T follicular helper cell (primary cell): Measurements from ENCODE around the gene ERC2.

ENCODE experiments used
- DNase-seq: peaks from one replicate; pipeline ENCODE4 v3.0.0-alpha.2; 2020; ENCODE audit warnings: low read depth

ERC2 gene

DNA sequence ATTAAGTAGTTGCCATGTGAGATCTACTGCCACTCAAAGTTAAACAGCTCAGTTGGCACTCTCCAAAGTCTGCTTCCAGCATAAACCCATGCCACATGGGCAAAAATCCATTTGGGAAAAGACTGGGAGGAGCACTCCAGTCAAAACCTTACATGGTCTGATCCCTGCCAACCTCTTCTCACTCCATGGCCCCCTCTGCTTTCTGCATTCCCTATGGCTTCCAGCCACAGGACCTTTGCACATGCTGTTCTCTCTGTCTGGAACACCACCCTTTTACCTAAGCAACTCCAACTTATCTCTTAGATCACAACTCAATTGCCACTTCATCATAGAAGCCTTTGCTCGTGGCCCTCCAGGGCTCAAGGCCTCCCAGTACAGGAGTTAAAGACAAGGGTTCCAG is 910.7 kb downstream of the ERC2 start:
- DNase-seq: no peak

GRCh38 chr3:55556619-55557537 is 911.4 kb downstream of the ERC2 start:
- DNase-seq: no peak

GRCh38 chr3:55555873-55556618 is 912.2 kb downstream of the ERC2 start:
- DNase-seq: no peak

DNA sequence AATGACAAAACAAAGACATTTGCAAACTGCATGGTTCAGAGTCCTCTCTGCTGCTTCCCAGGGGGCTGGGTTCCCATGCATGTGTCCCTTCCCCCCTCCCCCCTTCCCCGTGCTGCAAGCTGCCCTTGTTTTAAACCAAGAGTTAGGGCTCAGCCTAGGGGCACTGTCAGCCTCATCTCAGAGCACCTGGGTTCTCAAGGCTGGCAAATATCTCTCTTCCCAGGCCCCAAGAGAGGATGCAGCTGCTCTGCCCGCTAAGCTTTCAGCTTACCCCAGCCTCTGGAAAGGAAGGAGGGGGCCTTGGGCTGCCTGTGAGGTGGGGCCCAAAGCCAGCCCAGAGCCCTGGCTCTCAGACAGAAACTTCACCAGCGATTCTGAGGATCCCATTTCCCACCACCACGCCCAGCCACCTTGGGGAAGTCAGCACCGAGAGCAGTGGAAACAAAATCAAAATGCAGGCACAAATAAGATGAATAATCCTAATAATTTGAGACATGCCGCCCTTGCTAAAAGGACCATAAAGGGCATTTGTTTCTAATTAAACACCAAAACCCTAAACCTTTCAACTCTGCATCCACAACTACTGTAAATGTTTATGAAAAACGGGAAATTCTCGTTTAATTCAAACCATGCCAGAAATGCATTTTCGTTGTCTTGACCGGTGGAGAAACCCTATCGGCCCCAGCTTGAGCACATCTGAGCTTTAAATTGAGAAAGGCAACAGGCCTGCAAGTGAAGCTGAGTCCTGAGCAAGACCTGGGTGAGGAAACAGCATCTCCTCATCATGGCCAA is 913.4 kb downstream of the ERC2 start:
- no peak for DNase-seq

DNA sequence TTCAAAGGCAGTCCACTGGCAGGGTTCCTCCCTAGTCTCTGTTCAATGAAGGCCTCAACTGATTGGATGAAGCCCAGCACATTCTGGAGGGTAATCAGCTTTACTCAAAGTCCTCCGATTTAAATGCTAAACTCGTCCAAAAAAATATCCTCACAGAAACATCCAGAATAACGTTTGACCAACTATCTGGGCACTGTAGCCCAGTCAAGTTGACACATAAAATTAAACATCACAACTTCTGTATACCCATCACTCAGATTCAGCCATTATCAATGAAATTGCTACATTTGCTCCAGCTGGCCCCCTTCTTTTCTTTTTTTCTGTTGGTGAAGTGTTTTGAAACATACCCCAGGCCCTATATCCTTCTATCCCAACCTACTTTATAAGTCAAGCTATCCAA is 916.6 kb downstream of the ERC2 start:
- no peak for DNase-seq

DNA sequence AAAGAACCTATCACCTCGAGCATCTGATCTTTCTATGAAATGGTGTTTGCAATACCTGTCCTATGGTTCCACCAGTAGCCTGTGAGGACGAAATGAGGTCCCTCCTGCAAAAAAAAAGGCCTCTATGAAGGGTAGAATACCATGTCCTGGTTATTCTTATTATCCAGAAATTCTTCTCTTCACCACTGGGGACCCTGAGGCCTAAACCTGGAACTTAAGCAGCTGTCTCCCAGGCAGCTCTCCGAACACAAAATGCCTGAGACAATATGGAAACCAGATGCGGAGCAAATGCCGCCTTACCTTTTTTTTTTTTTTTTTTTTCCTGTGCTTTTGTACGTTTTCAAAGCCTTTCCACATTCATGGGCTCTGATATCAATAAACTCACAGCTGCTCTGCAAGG is 919.1 kb downstream of the ERC2 start:
- no peak for DNase-seq

- no peak for DNase-seq
Observed at GRCh38 chr3:55546866-55547669, 921.2 kb downstream of the ERC2 start.

GRCh38 chr3:55545995-55546394 is 922.3 kb downstream of the ERC2 start:
- DNase-seq: no peak

GRCh38 chr3:55544219-55544618 is 924.0 kb downstream of the ERC2 start:
- DNase-seq: no peak

GRCh38 chr3:55543181-55543614 is 925.1 kb downstream of the ERC2 start:
- no peak for DNase-seq

- DNase-seq: no peak
Observed at GRCh38 chr3:55541456-55541855, 926.8 kb downstream of the ERC2 start.

DNA sequence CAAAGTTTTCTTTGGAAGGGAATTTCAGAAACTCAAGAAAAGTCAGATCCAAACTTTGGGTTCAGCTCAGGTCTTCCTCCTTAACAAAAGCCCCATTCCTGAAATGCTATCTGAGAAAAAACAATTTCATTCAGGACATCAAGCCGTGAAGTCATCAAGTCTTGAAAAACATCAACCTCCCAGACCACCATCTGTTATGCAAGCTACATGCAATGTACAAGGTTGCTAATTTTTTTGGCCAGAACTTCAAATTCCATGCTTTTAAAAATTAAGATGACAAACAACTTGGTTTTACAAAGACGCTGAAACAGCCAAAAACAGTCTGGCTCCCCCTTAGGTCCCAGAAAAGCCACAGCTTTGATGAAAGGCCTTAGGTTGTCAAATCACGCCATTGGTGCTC is 927.3 kb downstream of the ERC2 start:
- no peak for DNase-seq

GRCh38 chr3:55540579-55540978 is 927.7 kb downstream of the ERC2 start:
- DNase-seq: no peak

DNA sequence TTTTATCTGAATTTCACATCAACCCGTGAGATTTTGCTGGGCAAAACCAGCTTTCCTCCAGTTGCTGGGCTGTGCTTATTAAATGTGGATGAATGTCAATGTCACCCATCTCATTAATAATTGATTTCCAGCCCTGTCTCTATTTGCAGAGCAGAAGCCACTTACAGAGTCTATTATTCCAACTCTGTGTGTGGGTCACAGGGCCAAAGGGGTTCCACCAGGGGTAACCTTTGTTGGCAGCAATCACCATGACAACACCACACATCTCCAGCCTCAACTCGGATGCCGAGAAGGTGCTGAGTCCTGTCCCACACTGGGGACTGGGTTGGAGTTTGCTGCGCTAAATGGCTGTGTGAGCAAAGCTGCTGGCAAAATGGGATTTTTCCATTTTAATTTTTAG is 930.1 kb downstream of the ERC2 start:
- DNase-seq: no peak

DNA sequence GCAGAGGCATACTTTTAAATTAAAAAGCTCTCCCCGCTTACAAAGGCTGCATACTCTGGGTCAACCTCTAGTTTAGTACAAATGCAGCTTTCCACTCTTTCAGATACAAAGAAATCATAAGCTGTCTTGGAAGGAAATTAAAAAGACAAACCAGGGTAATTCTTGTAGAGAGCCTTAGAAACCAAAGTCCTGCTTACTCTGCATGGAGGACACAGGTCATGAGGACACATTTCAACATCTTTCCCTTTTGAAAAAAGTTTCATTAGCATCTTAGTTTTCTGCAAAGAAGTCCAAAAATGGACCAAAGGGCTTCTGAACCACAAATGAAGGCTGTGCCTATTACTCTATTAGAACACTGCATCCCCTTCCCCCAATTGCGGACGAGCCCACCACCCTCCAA is 930.7 kb downstream of the ERC2 start:
- no peak for DNase-seq

GRCh38 chr3:55537129-55537528 is 931.1 kb downstream of the ERC2 start:
- DNase-seq: no peak

GRCh38 chr3:55534876-55535275 is 933.4 kb downstream of the ERC2 start:
- DNase-seq: no peak

- no peak for DNase-seq
Observed at GRCh38 chr3:55532806-55533205, 935.5 kb downstream of the ERC2 start.

- DNase-seq: no peak
Observed at GRCh38 chr3:55531321-55531720, 936.9 kb downstream of the ERC2 start.

DNA sequence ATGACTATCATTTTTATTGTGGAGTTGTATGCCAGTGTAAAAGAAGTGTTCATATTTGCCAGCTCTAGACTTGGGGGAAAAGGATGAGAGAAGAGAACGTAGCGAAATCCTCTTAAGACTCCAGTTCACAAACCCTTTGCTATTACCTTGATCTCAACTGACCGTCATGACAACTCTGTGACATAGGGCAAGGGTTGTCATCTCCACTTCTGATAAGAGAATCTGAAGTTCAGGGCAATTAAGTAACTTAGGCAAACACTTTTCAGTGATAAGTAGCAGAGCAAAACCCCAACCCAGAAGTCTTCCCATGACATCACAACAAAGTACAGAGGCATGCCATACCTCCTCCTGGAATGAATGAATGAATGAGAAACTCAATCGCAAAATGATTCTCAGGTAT is 940.9 kb downstream of the ERC2 start:
- no peak for DNase-seq

DNA sequence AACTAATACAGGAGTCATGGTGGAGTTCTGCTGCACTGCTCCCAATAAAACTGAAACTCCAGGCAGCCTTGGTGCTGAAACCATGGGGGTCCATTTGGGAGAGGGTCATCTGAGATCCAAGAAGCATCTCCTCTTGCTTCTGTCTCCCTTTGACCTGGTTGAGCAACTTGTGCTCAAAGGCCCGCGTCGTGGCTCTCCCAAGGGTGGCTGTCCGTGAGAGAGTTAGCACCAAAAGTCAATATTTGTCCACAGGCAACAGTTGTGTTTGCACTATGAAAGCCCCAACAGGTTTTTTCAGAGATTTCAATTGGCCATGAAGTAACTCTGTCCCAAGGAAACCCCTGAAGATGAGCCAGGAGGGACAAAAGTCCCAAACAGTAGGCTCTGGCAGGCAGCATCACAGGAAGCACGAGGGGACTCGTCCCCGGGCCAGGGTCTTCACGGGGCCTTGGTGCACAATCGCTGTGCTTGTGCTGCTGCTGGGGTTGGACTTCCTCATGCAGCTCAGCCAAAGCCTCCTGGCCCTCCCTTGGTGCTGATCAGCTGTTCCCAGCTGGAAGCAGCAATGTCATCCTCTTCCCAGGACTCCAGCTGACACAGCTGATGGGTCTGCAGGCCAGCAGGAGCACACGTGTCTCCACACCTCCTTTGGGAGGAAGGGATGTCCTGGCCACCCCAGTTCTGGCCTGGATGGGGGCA is 941.8 kb downstream of the ERC2 start:
- no peak for DNase-seq
